CD4-positive, alpha-beta T cell treated with Interferon alpha-2 for 1 hour (primary cell): ENCODE results near the gene POLG2.
"Not testable (repeated sequence)": the region's sequence is repeated elsewhere in the genome, so short reads cannot be mapped to it uniquely, and the experiment has no call there.

Experiments
- DNase-seq, 2 donors: peaks; one replicate each; pipeline ENCODE4 v3.0.0-alpha.2; 2020 to 2022

POLG2 gene

DNA sequence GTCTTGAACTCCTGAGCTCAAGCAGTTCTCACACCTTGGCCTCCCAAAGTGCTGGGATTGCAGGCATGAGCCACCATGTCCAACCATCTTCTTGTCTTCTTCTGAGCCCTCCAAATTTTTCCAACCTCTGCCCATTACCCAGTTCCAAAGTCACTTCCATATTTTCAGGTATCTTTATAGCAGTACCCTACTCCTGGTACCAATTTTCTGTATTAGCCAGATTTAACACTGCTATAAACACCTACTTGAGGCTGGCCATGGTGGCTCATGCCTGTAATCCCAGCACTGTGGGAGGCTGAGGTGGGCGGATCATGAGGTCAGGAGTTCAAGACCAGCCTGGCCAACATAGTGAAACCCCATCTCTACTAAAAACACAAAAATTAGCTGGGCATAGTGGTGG, 57.3 kb downstream of the POLG2 start:
- not testable (repeated sequence) for DNase-seq

DNA sequence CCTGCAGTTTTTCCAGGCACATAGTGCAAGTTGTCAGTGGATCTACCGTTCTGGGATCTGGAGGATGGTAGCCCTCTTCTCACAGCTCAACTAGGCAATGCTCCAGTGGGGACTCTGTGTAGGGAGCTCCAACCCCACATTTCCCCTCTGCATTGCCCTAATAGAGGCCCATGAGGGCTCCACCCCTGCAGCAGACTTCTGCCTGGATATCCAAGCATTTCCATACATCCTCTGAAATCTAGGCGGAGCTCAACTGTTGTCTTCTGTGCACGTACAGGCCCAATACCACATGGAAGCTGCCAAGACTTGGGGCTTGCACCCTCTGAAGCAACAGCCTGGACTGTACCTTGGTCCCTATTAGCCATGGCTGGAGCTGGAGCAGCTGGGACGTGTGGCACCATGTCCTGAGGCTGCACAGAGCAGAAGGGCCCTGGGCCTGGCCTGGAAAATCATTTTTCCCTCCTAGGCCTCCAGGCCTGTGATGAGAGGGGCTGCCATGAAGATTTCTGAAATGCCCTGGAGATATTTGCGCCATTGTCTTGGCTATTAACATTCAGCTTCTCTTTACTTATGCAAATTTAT, 58.8 kb downstream of the POLG2 start:
- no peak for DNase-seq

DNA sequence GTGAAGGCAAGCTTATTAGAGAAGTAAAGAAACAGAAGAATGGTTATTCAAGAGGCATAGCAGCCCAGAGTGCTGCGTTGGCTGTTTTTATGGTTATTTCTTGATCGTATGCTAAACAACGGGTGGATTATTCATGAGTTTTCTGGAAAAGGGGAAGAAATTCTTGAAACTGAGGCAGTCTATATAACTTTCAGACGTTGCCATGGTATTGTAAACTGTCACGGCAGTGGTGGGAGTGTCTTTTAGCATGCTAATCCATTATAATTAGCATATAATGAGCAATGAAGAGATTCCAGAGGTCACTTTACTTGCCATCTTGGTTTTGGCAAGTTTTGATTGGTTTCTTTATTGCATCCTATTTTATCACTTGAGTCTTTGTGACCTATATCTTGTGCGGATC, 65.3 kb downstream of the POLG2 start:
- DNase-seq = no peak

DNA sequence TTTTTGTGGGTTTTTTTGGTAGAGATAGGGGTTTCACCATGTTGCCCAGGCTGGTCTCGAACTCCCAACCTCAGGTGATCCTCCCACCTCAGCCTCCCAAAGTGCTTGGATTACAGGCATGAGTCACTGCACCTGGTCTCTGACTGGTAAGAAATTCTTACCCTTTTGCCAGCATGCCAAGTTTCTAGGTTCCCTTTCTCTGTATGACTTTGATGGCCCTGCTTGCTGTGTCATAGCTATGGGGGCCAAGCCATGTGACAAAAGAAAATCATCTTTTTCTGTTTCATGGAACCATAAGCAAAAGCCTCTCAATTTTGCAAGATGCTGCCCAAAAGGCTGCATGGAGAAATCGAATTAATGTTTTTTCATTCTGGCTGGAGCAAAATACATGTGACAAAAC, 66.8 kb downstream of the POLG2 start:
- not testable (repeated sequence) for DNase-seq

DNA sequence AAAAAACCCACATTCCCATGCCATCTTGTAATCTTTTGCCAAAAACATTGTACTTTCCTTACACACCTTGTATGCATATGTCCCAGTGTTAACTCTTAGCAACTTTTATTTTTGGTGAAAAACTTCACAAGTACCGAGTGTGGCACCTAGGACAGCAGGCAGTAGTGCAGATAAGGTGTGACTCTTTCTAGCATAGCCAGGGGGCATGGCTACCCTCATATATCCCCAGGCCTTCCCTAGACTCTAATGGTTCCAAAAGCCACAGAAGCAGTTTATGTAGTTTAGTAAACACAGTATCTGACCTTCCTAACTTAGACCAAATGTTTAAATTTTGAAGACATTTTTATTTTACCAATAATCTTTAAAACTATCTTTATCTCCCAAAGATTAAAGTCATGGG, 68.4 kb downstream of the POLG2 start:
- no peak for DNase-seq
